GM06990 (cell line): ENCODE results near the gene DNAJB5.

Experiments used
- DNase-seq: peaks from one replicate; pipeline ENCODE4 v3.0.0-alpha.2; 2011; ENCODE audit not compliant: insufficient read length; ENCODE audit errors: extremely low read depth
- H3K27me3 ChIP-seq: replicated peaks from 2 replicates; pipeline ENCODE4 v1.6.0; 2011; ENCODE audit warnings: low read length; ENCODE audit not compliant: control insufficient read depth, insufficient read depth
- H3K36me3 ChIP-seq: 2 replicates; pipeline ENCODE4 v1.5.1; 2011; ENCODE audit warnings: low read length; ENCODE audit not compliant: control insufficient read depth, insufficient read depth
- H3K4me3 ChIP-seq: replicated peaks from 2 replicates; pipeline ENCODE4 v1.5.1; 2011; ENCODE audit warnings: low read depth, mild to moderate bottlenecking, control low read depth, low read length
- CTCF ChIP-seq: IDR thresholded peaks from 2 replicates; pipeline ENCODE4 v1.5.1; 2011; ENCODE audit warnings: low read length, control low read depth, mild to moderate bottlenecking, inconsistent platforms; ENCODE audit not compliant: insufficient read depth, poor library complexity, severe bottlenecking

DNAJB5 gene

GRCh38 chr9:35029241-35029640, 39.7 kb downstream of the DNAJB5 start:
- TF ChIP-seq CTCF, result no peak
- Histone ChIP-seq H3K4me3 (no peak overlapping the region), H3K36me3 (no peaks in the 10 kb centered on the region; the same call in 1 of the 2 replicates), H3K27me3 (no peaks in the 10 kb centered on the region)
- DNase-seq, result no peak

- no peak for DNase-seq
- Histone ChIP-seq H3K4me3 (no peak overlapping the region), H3K27me3 (no peaks in the 10 kb centered on the region), H3K36me3 (no peaks in the 10 kb centered on the region; the same call in 1 of the 2 replicates)
- no peak for TF ChIP-seq CTCF
Measured at GRCh38 chr9:35029852-35030251, 40.3 kb downstream of the DNAJB5 start.

GRCh38 chr9:35033101-35033500, 43.6 kb downstream of the DNAJB5 start:
- Histone ChIP-seq H3K36me3 (no peaks in the 10 kb centered on the region; the same call in 1 of the 2 replicates), H3K4me3 (no peak overlapping the region), H3K27me3 (no peaks in the 10 kb centered on the region)
- no peak for DNase-seq
- no peak for TF ChIP-seq CTCF

GRCh38 chr9:35035851-35036701, 46.5 kb downstream of the DNAJB5 start:
- H3K36me3 ChIP-seq, result no peaks in the 10 kb centered on the region
- no peaks in the 10 kb centered on the region for H3K27me3 ChIP-seq
- H3K4me3 ChIP-seq, result peak overlapping the region; percentile 22
- DNase-seq, result no peak
- TF ChIP-seq CTCF, result no peak

- no peak overlapping the region for H3K4me3 ChIP-seq
- DNase-seq, result no peak
- H3K36me3 ChIP-seq, result no peaks in the 10 kb centered on the region; the same call in 1 of the 2 replicates
- no peaks in the 10 kb centered on the region for H3K27me3 ChIP-seq
- no peak for TF ChIP-seq CTCF
Measured at GRCh38 chr9:35042081-35042604, 52.6 kb downstream of the DNAJB5 start.
